Measurements from ENCODE around the gene SH2D7.
"Not testable (repeated sequence)": the region's sequence is repeated elsewhere in the genome, so short reads cannot be mapped to it uniquely, and the experiment has no call there.

Gene SH2D7

DNA sequence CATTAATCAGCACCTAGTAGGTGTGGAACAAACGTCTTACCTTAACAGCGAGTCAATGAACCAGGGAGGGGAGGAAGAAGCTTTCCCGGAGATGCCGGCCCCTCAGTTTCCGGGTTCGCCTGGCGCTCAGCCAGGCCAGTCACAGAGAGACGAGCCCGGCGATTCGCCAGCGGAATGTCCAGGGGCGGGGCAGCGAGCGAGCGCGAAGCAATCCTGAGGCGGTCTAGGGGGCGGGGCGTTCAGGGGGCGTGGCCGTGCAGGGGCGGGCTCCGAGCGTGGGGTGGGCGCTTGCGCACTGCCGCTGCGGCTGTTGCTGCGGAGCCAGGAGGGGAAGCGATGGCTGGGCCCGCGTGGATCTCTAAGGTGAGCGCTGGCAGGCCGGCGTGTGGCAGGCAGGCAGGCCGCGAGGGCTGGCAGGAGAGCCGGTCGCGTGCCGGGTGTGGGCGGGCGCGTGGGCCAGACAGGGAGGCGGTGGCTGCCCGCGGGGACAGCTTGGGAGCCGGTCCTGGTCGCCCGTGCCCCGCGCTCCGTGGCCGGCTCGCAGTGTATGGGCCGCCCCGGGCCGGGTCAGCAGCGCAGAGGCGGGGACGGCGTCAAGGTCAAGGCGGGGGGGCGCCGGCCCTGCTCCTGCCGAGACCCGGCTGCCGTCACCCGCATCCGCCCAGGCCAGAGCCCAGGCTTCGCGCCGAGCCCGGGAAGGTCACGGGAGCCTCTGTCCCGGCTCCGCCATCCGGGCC lies 56.9 kb downstream of the SH2D7 start, which contains the start of gene IDH3A:
Gene IDH3A (plus strand): TSS at position 295 of the 737 bp plus-strand sequence. CDS start 42 bp downstream, at position 337.
- Mint-ChIP-seq H3K27ac (peak within 1 kb of the TSS; percentile 92), H3K9me3 (no peaks in the 10 kb centered on the region), H3K4me3 (peak within 1 kb of the TSS; percentile 82), H3K36me3 (peaks cover 28% of the 10 kb centered on the region), H3K4me1 (peaks cover 41% of the 10 kb centered on the region)
- DNase-seq (ENCODE audit: low spot score in 2 of 2) (peak; percentile 99), ATAC-seq (peak; percentile 94)

DNA sequence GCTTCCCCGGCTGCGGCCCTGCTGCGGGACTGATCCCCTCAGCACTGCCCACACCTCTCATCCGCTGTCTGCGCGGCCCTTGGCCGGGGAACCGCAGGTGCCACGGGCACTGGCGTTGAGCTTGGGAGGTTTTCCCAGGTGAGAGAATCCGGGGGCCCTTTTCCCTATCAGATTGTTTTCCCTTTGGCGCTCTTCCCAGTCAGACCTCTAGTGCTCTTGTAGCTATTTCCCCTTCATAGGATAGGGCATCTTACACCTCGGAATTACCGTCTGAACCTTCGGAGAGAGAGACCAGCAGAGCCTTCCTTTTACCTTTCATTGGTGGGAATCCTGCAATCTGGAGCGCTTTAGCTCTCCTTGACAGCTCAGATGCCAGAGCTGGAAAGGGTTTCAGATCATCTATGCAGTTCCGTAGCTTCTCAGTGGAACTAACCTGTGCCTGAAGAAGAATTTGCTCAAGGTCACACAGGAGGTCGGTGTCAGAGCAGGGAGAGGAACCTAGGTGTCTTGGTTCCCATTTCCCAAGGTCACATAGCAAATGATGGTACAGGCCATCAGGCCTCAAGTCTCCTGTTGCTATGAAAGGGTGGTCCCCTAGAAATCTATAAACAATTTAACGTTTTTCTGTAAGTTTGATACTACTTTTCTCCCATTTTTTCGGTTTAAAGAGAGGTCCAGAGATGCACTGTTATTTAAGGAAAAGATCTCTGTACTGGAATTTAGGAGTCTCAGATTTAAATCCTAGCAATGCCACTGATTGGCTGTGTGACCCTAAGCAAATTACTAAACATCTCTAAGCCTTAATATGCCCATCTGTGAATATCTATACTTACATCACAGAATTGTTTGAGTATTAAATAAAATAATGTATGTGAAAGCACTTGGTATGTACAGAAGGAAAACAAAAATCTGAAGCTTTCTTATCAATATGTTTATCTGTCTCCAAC lies 57.7 kb downstream of the SH2D7 start:
- Mint-ChIP-seq H3K27ac (peak overlapping the region; percentile 92), H3K9me3 (no peaks in the 10 kb centered on the region), H3K4me3 (peak overlapping the region; percentile 82), H3K36me3 (peaks cover 37% of the 10 kb centered on the region), H3K4me1 (peaks cover 41% of the 10 kb centered on the region)
- DNase-seq (ENCODE audit: low spot score in 2 of 2) (no peak), ATAC-seq (no peak)

DNA sequence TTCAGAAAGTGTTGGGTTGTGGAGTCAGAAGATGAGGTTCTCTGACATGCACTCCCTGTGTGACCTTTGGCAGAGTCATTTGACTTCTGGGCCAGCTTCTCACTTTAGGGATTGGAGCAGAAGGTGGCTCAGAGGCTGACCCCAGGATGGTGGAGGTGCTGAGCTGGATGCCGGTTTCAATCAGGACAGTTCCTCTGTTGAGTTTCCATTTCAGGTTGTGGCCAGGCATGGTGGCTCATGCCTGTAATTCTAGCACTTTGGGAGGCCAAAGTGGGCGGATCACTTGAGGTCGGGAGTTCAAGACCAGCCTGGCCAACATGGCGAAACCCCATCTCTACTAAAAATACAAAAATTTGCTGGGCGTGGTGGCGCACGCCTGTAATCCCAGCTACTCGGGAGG lies 58.7 kb downstream of the SH2D7 start:
- not testable (repeated sequence) for DNase-seq (ENCODE audit: low spot score in 2 of 2); ATAC-seq; H3K9me3 Mint-ChIP-seq; H3K27ac Mint-ChIP-seq
- Mint-ChIP-seq H3K36me3 (peaks cover 47% of the 10 kb centered on the region), H3K4me3 (peak overlapping the region; percentile 82), H3K4me1 (peaks cover 41% of the 10 kb centered on the region)
